ENCODE data around the gene SEC24C.

DNA sequence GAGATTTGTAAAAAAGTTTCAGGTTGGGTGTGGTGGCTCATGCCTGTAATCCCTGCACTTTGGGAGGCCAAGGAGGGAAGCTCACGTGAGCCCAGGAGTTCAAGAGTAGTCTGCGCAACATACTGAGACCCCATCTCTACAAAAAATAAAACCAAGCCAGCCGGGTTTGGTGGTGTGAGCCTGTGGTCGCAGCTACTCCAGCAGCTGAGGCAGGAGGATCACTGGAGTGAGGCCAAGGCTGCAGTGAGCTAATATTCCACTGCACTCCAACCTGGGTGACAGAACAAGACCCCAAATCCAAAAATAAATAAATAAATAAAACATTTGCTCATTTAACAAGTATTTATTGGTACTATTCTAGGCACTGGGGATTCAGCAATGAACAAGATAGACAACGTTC, 36.1 kb downstream of the SEC24C start:
- TF ChIP-seq, protein P1, sequence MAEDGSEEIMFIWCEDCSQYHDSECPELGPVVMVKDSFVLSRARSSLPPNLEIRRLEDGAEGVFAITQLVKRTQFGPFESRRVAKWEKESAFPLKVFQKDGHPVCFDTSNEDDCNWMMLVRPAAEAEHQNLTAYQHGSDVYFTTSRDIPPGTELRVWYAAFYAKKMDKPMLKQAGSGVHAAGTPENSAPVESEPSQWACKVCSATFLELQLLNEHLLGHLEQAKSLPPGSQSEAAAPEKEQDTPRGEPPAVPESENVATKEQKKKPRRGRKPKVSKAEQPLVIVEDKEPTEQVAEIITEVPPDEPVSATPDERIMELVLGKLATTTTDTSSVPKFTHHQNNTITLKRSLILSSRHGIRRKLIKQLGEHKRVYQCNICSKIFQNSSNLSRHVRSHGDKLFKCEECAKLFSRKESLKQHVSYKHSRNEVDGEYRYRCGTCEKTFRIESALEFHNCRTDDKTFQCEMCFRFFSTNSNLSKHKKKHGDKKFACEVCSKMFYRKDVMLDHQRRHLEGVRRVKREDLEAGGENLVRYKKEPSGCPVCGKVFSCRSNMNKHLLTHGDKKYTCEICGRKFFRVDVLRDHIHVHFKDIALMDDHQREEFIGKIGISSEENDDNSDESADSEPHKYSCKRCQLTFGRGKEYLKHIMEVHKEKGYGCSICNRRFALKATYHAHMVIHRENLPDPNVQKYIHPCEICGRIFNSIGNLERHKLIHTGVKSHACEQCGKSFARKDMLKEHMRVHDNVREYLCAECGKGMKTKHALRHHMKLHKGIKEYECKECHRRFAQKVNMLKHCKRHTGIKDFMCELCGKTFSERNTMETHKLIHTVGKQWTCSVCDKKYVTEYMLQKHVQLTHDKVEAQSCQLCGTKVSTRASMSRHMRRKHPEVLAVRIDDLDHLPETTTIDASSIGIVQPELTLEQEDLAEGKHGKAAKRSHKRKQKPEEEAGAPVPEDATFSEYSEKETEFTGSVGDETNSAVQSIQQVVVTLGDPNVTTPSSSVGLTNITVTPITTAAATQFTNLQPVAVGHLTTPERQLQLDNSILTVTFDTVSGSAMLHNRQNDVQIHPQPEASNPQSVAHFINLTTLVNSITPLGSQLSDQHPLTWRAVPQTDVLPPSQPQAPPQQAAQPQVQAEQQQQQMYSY (CRISPR knock-in tag; IDR thresholded peaks at IDR 0.05), result no peak
- TF ChIP-seq KDM5A (IDR thresholded peaks at IDR 0.05; ENCODE audit: borderline replicate concordance, low read length), result no peak
- no peak for TF ChIP-seq BRCA1 (CRISPR knock-in tag; IDR thresholded peaks at IDR 0.05)
- TF ChIP-seq, protein P2, sequence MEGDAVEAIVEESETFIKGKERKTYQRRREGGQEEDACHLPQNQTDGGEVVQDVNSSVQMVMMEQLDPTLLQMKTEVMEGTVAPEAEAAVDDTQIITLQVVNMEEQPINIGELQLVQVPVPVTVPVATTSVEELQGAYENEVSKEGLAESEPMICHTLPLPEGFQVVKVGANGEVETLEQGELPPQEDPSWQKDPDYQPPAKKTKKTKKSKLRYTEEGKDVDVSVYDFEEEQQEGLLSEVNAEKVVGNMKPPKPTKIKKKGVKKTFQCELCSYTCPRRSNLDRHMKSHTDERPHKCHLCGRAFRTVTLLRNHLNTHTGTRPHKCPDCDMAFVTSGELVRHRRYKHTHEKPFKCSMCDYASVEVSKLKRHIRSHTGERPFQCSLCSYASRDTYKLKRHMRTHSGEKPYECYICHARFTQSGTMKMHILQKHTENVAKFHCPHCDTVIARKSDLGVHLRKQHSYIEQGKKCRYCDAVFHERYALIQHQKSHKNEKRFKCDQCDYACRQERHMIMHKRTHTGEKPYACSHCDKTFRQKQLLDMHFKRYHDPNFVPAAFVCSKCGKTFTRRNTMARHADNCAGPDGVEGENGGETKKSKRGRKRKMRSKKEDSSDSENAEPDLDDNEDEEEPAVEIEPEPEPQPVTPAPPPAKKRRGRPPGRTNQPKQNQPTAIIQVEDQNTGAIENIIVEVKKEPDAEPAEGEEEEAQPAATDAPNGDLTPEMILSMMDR (CRISPR knock-in tag; IDR thresholded peaks at IDR 0.05), result no peak
- no peak for TF ChIP-seq THAP11 (CRISPR knock-in tag; IDR thresholded peaks at IDR 0.05)
- TF ChIP-seq, protein P3, sequence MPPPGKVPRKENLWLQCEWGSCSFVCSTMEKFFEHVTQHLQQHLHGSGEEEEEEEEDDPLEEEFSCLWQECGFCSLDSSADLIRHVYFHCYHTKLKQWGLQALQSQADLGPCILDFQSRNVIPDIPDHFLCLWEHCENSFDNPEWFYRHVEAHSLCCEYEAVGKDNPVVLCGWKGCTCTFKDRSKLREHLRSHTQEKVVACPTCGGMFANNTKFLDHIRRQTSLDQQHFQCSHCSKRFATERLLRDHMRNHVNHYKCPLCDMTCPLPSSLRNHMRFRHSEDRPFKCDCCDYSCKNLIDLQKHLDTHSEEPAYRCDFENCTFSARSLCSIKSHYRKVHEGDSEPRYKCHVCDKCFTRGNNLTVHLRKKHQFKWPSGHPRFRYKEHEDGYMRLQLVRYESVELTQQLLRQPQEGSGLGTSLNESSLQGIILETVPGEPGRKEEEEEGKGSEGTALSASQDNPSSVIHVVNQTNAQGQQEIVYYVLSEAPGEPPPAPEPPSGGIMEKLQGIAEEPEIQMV (CRISPR knock-in tag; IDR thresholded peaks at IDR 0.05; ENCODE audit: low read depth), result no peak

Measured in HepG2 (cell line).